Colonic mucosa (tissue), 4 donors: Measurements from ENCODE around the gene EYA3. TPM values are rescaled to one million over a fixed set of nuclear protein-coding genes. Genes with fewer than 3 reads are reported as not detected.
"Not testable (repeated sequence)": the region's sequence is repeated elsewhere in the genome, so short reads cannot be mapped to it uniquely, and the experiment has no call there.

Experiments used
- DNase-seq: peaks from one replicate; pipeline ENCODE4 v3.0.0-alpha.2; 2020
- H3K27ac ChIP-seq: fragments of 200-600 bp; one replicate; pipeline ENCODE4 v1.8.0; 2021
- H3K27me3 ChIP-seq: fragments of 200-600 bp; one replicate; pipeline ENCODE4 v1.8.0; 2021
- H3K36me3 ChIP-seq: fragments of 200-600 bp; one replicate; pipeline ENCODE4 v1.8.0; 2021
- H3K4me1 ChIP-seq: fragments of 200-600 bp; one replicate; pipeline ENCODE4 v1.8.0; 2021; ENCODE audit warnings: mild to moderate bottlenecking
- H3K4me3 ChIP-seq: fragments of 200-600 bp; one replicate; pipeline ENCODE4 v1.8.0; 2021
- H3K9ac ChIP-seq, 2 donors: one replicate each; pipeline ENCODE4 v1.7.0; 2013; ENCODE audit warnings: control low read depth in 2 of 2, low read depth in 2 of 2, low read length in 2 of 2
- H3K9me3 ChIP-seq: fragments of 200-600 bp; one replicate; pipeline ENCODE4 v1.8.0; 2021
- CTCF ChIP-seq: fragments of 200-600 bp; IDR thresholded peaks from one replicate; pipeline ENCODE4 v1.8.0; 2022; ENCODE audit warnings: antibody characterized with exemption, mild to moderate bottlenecking
- intact Hi-C: fragments of 100-400 bp; cut with DNase I; formaldehyde crosslinking; loops from one replicate; pipeline ENCODE4 v1.14.1; 2022
- total RNA-seq, 2 donors: library from RNA; stranded (reverse); fragmentation: NEBNext Ultra II Directional in 1 of 2; extraction: Animal tissue kit (Norgen Biotek cat#: 25700) in 1 of 2; gene quantifications; one replicate each; pipeline ENCODE4 v1.2.1, GENCODE V29; 2021
- donor health status: healthy.
- donor health status: DM: no; HTN: no; CAD: no.
- donor health status: DM: no; HTN: no; CAD: no.

EYA3 gene
- total RNA-seq, 2 donors from 2014 or later: 21.8 to 27.6 TPM

DNA sequence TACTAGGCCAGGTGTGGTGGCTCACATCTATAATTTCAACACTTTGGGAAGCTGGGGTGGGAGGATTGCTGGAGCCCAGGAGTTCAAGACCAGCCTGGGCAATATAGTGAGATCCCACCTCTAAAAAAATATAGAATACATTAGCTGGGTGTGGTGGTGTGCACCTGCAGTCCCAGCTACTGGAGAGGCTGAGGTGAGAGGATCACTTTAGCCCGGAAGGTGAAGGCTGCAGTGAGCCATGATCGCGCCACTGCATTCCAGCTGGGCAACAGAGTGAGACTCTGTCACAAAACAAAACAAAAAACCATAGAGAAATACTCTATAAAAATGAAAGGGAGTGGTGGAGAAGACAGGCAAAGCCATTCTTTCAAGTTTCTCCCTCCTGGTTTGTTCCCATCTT lies 62.1 kb downstream of the EYA3 start:
- no peak for TF ChIP-seq CTCF
- no peak for DNase-seq
- Histone ChIP-seq H3K36me3 (no peaks in the 10 kb centered on the region), H3K9ac (no peak overlapping the region), H3K4me1 (no peaks in the 10 kb centered on the region), H3K27ac (no peak overlapping the region), H3K4me3 (no peak overlapping the region), H3K27me3 (no peaks in the 10 kb centered on the region), H3K9me3 (no peaks in the 10 kb centered on the region)
- intact Hi-C loops: no loop called here

- TF ChIP-seq CTCF: no peak
- Histone ChIP-seq H3K9ac (no peak overlapping the region), H3K4me3 (no peak overlapping the region), H3K27ac (no peak overlapping the region), H3K36me3 (no peaks in the 10 kb centered on the region), H3K27me3 (no peaks in the 10 kb centered on the region), H3K9me3 (no peaks in the 10 kb centered on the region), H3K4me1 (no peaks in the 10 kb centered on the region)
- no peak for DNase-seq
- intact Hi-C loops: no loop called here
These were observed 67.3 kb downstream of the EYA3 start for GRCh38 chr1:28021064-28021463.

DNA sequence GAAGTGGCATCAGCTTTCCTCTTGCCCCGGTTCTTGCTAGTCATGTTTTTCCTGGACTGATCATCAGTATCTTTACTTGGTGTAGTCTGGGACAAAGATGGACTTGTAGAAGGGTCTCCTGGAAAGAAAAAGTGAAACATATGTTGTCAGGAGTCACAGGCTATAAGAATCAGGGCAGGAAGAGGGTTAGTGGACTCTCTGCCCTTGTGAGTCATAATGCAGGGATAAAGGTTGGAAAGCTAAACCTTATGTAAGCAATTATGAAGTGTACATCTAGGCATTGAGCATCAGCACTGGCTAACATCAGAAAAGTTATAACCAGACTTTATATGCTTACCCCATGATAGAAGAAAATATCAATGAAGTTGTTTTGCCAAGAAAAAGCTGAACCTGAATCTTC lies 77.4 kb downstream of the EYA3 start:
- Histone ChIP-seq H3K27ac (no peak overlapping the region), H3K36me3 (no peaks in the 10 kb centered on the region)
- intact Hi-C loops: no loop called here

GRCh38 chr1:28003117-28003516 lies 85.3 kb downstream of the EYA3 start:
- DNase-seq, H3K4me1 ChIP-seq, H3K4me3 ChIP-seq, H3K27me3 ChIP-seq, intact Hi-C loops, H3K9ac ChIP-seq, H3K9me3 ChIP-seq, H3K36me3 ChIP-seq, H3K27ac ChIP-seq: not testable (repeated sequence)

More for the DNA sequence above, 77.4 kb downstream of the EYA3 start:
- H3K27me3 ChIP-seq: no peaks in the 10 kb centered on the region
- no peaks in the 10 kb centered on the region for H3K9me3 ChIP-seq
- DNase-seq: no peak
- no peak for TF ChIP-seq CTCF
- no peaks in the 10 kb centered on the region for H3K4me1 ChIP-seq
- H3K4me3 ChIP-seq: no peak overlapping the region
- no peak overlapping the region for H3K9ac ChIP-seq

DNA sequence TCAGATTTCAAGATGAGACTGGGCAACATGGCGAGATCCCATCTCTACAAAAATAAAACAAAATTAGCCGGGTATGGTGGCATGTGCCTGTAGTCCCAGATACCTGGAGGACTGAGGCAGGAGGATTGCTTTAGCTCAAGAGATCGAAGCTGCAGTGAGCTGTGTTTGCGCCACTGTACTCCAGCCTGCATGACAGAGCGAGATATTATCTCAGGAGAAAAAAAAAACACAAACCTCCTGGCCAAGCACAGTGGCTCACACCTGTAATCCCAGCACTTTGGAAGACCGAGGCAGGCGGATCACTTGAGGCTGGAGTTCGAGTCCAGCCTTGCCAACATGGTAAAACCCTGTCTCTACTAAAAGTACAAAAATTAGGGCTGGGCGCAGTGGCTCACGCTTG lies 85.8 kb downstream of the EYA3 start:
- H3K27me3 ChIP-seq: no peaks in the 10 kb centered on the region
- no peak overlapping the region for H3K27ac ChIP-seq
- no peaks in the 10 kb centered on the region for H3K4me1 ChIP-seq
- no peak for DNase-seq
- intact Hi-C loops: no loop called here
- no peaks in the 10 kb centered on the region for H3K9me3 ChIP-seq
- no peak for TF ChIP-seq CTCF
- H3K4me3 ChIP-seq: no peak overlapping the region
- H3K36me3 ChIP-seq: no peaks in the 10 kb centered on the region
- no peak overlapping the region for H3K9ac ChIP-seq

DNA sequence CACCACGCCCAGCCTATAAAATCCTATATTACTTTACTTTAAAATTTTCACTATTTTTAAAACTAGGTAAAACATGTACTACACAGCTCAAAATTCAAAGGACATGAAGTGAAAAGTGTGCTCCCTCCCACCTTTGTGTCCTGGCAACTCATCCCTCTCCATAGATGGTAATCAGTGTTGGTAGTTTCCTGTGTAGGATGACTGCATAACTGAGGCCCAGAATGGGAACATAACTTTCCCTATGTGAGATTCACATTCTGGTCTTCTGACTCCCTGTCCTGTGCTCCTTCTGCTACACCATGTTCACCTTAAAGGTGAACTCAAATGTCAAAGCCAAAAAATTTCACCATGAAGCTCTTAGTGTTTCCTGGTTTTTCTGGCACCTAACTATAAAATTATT lies 89.4 kb downstream of the EYA3 start:
- Histone ChIP-seq H3K4me3 (no peak overlapping the region), H3K27me3 (no peaks in the 10 kb centered on the region), H3K27ac (no peak overlapping the region), H3K4me1 (no peaks in the 10 kb centered on the region), H3K9ac (no peak overlapping the region), H3K9me3 (no peaks in the 10 kb centered on the region), H3K36me3 (no peaks in the 10 kb centered on the region)
- TF ChIP-seq CTCF: no peak
- intact Hi-C loops: no loop called here
- DNase-seq: no peak

GRCh38 chr1:27994526-27994925 lies 93.9 kb downstream of the EYA3 start:
- H3K27me3 ChIP-seq, H3K9me3 ChIP-seq, intact Hi-C loops, H3K9ac ChIP-seq, H3K4me3 ChIP-seq, H3K4me1 ChIP-seq, H3K27ac ChIP-seq, H3K36me3 ChIP-seq, DNase-seq: not testable (repeated sequence)
